HG03196 (cell line): ENCODE data around the gene PYGM.
"Not testable (repeated sequence)": the region's sequence is repeated elsewhere in the genome, so short reads cannot be mapped to it uniquely, and the experiment has no call there.

Source experiments
- ATAC-seq: cut with Tn5 transposase; IDR thresholded peaks from one replicate; pipeline ENCODE4 v1.9.1; 2021; ENCODE audit not compliant: unreplicated experiment

PYGM gene

DNA sequence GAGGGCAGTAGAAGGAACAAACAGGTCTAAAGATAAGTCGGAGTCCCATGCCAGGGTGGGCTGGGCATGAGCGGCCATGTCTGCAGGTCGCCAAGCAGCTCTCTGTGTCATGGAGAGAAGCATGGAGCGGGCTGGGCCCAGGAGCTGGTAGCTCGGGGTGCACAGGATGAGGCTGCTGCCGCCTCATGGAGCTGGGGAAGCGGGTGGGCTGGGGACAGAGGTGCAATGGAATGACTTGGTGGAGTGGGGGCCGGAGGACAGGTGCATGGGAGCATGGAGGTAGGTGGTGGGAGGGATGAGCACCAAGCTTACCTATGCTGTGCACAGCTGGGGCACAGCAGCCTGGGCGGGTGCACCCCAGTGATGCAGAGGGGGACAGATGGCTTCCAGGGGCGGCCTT, 40.4 kb downstream of the PYGM start:
- ATAC-seq = no peak

DNA sequence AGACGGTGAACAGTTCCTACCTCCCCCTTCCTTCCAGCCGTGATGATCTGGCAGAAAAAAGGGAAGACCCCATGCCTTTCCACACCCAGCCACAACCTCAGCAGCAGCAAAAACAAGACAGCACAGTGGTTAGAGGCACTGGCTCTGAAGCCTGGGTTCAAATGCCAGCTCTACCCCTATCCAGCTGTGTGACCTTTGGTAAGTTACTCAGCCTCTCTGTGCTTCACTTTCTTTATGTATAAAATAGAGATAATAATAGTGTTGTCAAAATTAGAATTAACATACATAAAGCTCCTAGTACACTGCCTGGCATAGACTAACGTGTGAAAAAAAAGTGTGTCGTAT, 41.0 kb downstream of the PYGM start:
- ATAC-seq = no peak

- ATAC-seq = no peak
Observed at GRCh38 chr11:64718084-64718779, 41.5 kb downstream of the PYGM start.

DNA sequence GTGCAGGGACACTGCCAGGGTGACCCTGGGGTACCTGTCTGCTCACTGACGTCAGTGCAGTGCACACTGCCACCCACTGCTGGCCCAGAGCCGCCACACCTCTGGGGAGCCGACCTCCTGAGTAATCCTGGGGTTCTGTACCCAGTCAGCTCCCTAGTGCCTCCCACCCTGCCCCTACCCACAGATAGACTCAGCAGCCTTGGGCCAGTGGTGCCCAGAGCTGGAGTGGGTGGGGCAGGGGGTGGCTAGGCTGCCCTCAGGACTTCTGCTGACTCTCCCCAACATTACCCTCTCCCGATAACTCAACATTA, 42.6 kb downstream of the PYGM start:
- no peak for ATAC-seq

GRCh38 chr11:64716473-64717267, 43.1 kb downstream of the PYGM start:
- no peak for ATAC-seq

GRCh38 chr11:64715756-64716472, 43.9 kb downstream of the PYGM start:
- ATAC-seq = no peak

GRCh38 chr11:64715110-64715509, 44.7 kb downstream of the PYGM start:
- ATAC-seq = no peak

DNA sequence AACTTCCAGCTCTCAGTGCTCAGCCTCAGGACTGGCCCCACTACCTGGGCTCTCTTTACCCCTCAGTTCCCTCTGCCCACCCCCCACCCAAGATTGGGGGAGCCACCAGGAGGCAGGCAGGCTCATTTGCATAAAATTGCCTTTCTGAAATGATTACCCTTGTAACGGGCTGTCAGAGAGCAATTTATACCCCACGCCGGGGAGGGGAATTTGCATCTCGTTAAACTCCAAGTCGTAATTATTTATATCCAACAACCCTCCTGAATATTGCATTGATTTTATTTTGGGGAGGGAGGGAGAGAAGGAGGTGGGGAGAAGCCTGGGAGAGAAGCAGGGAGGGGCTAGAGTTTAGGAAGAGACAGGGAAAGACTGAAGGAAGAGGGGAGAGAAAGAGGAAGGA, 45.1 kb downstream of the PYGM start:
- no peak for ATAC-seq

DNA sequence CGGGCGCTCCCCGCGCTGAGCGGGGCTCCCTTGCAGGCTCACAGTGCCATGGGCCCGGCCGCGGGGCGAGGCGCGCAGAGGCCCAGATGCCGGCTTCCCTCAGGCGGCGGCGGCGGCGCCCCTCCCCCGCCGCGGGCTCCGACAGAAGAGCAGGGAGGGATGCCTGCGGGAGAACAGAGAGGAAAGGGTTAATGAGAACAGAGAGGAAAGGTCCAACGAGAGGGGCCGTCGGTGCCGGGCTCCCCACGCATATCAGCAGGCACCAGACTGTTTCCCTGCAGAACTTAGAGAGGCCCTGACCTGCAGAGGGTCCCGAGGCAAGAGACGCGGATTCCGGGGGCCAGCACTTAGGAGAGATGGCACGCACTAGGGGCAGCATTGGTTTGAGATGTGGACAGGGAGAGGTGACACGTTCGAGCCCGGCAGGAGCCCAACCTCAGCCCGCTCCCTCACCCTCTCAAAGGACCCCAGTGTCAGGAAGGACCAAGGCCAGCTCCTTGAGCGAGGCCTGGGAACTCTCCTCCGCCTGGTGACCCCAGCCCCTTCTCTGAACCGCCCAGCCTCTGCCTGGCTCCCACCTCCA, 45.9 kb downstream of the PYGM start:
- ATAC-seq = no peak

DNA sequence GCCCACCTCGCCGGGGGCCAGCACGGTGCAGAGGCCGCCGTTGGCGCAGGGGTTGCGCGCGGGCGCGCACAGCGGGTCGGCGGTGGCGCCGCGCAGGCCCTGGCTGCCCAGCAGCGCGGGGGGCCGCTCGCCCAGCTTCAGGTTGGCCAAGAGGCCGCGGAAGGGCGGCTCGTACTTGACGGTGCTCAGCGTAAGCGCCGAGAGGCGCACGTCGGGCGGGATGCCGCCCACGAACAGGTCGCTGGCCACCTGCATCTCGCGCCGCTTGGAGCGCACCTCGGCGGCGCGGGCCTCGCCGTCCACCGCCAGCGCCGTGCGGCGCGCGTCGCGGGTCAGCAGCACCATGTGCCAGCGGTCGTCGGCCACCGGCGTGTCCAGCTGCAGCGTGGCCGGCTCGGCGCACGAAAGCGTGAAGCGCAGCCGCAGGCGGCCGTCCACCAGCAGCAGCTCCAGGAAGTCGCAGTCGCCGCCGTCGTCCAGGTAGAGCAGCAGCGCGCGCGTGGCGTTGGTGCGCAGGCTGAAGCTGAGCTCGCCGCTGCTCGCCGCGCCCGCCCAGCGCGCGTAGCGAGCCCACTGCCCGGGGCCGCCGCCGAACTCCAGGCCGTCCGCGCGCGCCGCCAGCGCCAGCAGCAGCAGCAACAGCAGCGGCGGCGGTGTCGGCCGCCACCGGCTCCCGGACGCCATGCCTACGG, 46.6 kb downstream of the PYGM start:
- no peak for ATAC-seq

GRCh38 chr11:64712430-64713015, 47.3 kb downstream of the PYGM start:
- ATAC-seq = no peak

DNA sequence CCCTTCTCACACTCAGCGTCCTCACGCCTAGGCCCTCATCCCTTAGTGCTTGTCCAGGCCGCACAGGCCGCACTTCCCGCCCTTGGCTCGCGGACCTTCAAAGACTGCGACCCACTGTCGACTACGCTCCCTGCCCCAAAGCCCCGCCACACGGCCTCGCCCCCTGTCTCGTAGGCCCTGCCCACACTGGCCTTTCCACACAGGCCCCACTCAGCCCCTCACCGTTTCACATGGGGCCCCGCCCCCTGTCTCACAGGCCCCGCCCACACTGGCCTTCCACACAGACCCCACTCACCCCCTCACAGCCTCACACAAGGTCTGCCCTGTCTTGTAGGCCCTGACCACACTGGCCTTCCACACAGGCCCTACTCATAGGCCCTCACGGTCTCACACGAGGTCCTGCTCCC, 47.8 kb downstream of the PYGM start:
- no peak for ATAC-seq

- no peak for ATAC-seq
Observed at GRCh38 chr11:64711138-64711955, 48.4 kb downstream of the PYGM start.

- ATAC-seq = no peak
Observed at GRCh38 chr11:64710418-64711137, 49.2 kb downstream of the PYGM start.

DNA sequence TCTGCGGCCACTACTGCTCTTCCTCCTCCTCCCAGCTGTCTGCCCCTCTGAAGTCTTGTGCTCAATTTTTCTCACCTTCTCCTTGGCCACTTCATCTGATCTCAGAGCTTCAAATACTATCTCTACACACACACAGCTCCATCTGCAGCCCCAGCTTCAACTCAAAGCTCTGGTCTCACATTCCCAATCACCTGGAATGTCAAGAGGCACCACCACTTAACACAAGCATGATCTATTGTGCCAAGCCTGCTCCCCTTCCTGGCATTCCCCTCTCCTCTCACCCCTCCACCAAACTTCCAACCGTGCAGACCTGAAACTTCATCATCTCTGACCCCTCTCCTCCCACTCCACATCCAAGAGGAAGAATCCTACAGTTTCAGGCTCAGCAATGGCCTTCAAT, 54.3 kb downstream of the PYGM start:
- ATAC-seq = no peak

- no peak for ATAC-seq
Observed at GRCh38 chr11:64703048-64703447, 56.7 kb downstream of the PYGM start.

DNA sequence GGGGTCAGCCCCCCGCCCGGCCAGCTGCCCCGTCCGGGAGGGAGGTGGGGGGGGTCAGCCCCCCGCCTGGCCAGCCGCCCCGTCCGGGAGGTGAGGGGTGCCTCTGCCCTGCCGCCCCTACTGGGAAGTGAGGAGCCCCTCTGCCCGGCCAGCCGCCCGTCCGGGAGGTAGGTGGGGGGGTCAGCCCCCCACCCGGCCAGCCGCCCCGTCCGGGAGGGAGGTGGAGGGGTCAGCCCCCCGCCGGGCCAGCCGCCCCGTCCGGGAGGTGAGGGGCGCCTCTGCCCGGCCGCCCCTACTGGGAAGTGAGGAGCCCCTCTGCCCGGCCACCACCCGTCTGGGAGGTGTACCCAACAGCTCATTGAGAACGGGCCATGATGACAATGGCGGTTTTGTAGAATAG, 57.8 kb downstream of the PYGM start:
- ATAC-seq = not testable (repeated sequence)

- ATAC-seq = no peak
Observed at GRCh38 chr11:64698427-64698826, 61.3 kb downstream of the PYGM start.

DNA sequence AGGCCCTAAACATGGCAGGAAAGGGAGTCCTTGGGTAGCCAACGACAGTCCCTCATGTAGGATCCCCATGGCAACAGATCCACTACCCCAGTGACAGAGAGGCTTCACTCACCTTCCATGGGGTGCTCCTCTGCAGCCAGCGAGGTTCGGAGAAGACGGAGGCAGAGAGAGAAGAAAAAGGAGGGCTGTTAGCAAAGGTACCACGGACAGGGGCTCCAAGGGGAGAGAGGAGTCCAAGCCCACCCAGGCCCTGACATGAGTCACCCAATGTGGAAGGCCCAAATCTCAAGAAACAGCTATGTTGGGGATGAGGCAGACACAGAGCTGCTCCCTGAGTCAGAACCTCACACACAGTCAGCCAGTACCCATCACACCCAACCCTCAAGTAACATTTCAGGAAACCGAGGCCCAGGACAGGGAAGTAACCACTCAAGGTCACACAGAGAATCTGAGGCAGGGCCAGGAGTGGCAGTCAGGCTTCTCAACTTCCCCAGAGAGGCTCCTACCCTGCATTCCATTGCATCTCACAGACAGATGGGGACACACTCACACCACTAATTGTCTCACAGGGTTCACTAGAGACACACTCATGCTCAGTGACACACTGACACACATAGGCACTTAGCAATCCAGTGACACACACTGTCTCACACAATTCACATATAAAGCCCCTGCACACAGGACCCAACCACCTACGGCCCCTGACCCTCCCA, 62.0 kb downstream of the PYGM start:
- ATAC-seq = no peak
